HL-60 (cell line): ENCODE data around the gene GON4L.
"Not testable (repeated sequence)": the region's sequence is repeated elsewhere in the genome, so short reads cannot be mapped to it uniquely, and the experiment has no call there.

Experiments
- DNase-seq, 2 experiments: peaks; one replicate each; pipeline ENCODE4 v3.0.0-alpha.2; 2010 to 2020; ENCODE audit warnings: low read depth in 1 of 2, low spot score in 1 of 2
- H3K27ac ChIP-seq: fragments of 250-450 bp; sonication (Bioruptor Pico); replicated peaks from 2 replicates; pipeline ENCODE4 v1.5.1; 2020; ENCODE audit warnings: mild to moderate bottlenecking, moderate library complexity
- H3K27me3 ChIP-seq: fragments of 250-450 bp; sonication (Bioruptor Pico); 2 replicates; pipeline ENCODE4 v1.5.1; 2021; ENCODE audit warnings: mild to moderate bottlenecking, moderate library complexity; ENCODE audit not compliant: insufficient read depth, poor library complexity, severe bottlenecking
- H3K4me3 ChIP-seq: replicated peaks from 2 replicates; pipeline ENCODE4 v1.5.1; 2011; ENCODE audit warnings: mild to moderate bottlenecking, control low read depth, low read length; ENCODE audit not compliant: insufficient read depth
- CTCF ChIP-seq: IDR thresholded peaks from one replicate; pipeline ENCODE4 v1.5.1; 2011; ENCODE audit warnings: low read length, control low read depth, inconsistent platforms; ENCODE audit not compliant: insufficient read depth
- GABPA ChIP-seq: IDR thresholded peaks from 2 replicates; pipeline ENCODE4 v1.6.1; 2012; ENCODE audit warnings: low read depth
- POLR2AphosphoS5 ChIP-seq: IDR thresholded peaks from 2 replicates; pipeline ENCODE4 v1.6.1; 2012; ENCODE audit warnings: low read depth
- REST ChIP-seq: IDR thresholded peaks from 2 replicates; pipeline ENCODE4 v1.6.1; 2012; ENCODE audit warnings: low read depth; ENCODE audit not compliant: insufficient replicate concordance
- SPI1 ChIP-seq: IDR thresholded peaks from 2 replicates; pipeline ENCODE4 v1.6.1; 2012; ENCODE audit warnings: low read depth, mild to moderate bottlenecking, borderline replicate concordance

The GON4L gene

GRCh38 chr1:155900161-155900560, 43.1 kb upstream of the GON4L start:
- Histone ChIP-seq H3K27ac (no peak overlapping the region), H3K4me3 (no peak overlapping the region), H3K27me3 (no peaks in the 10 kb centered on the region)
- TF ChIP-seq CTCF (no peak), REST (no peak)
- no peak for DNase-seq

- H3K4me3 ChIP-seq, result no peak overlapping the region
- H3K27ac ChIP-seq, result no peak overlapping the region
- H3K27me3 ChIP-seq, result no peaks in the 10 kb centered on the region
- TF ChIP-seq SPI1 (no peak), CTCF (no peak), GABPA (no peak), POLR2AphosphoS5 (no peak), REST (no peak)
- DNase-seq, result no peak
These were observed 42.7 kb upstream of the GON4L start for GRCh38 chr1:155899683-155900082.

- H3K4me3 ChIP-seq, result no peak overlapping the region
- TF ChIP-seq SPI1 (no peak), CTCF (no peak), GABPA (no peak), POLR2AphosphoS5 (no peak)
- DNase-seq, result no peak
- no peaks in the 10 kb centered on the region for H3K27me3 ChIP-seq
- H3K27ac ChIP-seq, result no peak overlapping the region
These were observed 41.9 kb upstream of the GON4L start for GRCh38 chr1:155898888-155899287.

GRCh38 chr1:155897746-155898145, 40.7 kb upstream of the GON4L start:
- Histone ChIP-seq H3K4me3 (no peak overlapping the region), H3K27ac (no peak overlapping the region), H3K27me3 (no peaks in the 10 kb centered on the region)
- TF ChIP-seq CTCF (no peak), REST (no peak), SPI1 (no peak), POLR2AphosphoS5 (no peak), GABPA (no peak)
- no peak for DNase-seq

GRCh38 chr1:155896476-155896875, 39.5 kb upstream of the GON4L start:
- not testable (repeated sequence) for H3K4me3 ChIP-seq, H3K27ac ChIP-seq, DNase-seq, H3K27me3 ChIP-seq

GRCh38 chr1:155895617-155896016, 38.6 kb upstream of the GON4L start:
- not testable (repeated sequence) for H3K4me3 ChIP-seq, H3K27ac ChIP-seq, DNase-seq, H3K27me3 ChIP-seq
